Measurements from ENCODE around the gene DDX51.
A peak's percentile ranks its signal among the peaks of the same experiment; 100 is the strongest.

DDX51 gene

DNA sequence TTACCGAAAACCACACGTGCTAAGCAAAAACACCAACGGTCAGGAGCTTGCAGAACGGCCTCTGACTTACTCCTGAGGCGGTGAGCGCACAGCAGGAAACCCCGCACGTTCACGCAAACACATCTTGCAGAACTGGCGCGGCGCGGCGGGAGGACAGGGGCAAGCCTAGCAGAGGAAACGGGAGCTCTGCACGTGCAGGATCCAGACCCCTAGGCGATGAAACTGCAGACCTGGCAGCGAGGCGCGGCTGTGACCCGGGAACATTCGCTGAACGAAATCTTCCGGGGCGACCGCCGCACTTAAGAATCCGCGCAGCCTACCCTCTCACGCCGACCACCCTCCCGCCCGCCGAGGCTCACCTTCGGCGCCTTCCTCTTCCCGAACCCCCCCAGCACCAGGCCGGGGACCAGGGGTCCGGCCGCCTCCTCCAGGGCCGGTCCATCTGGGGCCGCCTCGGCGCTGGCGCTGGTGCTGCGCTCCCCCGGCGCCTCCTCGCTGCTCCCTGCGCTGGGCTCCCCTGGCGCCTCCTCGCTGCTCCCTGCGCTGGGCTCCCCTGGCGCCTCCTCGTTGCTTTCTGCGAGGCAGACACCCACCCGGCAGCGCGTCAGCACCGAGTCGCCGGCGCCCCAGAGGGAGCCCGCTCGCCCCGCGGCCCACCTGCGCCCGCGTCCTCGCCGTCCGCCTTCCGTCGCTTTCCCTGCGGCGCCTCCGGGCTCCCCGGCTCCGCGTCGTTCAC lies 615 bp downstream of the DDX51 start:
- H3K9me3 ChIP-seq (ENCODE audit: insufficient read depth, low read depth, low read length) = no peaks in the 10 kb centered on the region
- TF ChIP-seq, protein P1, sequence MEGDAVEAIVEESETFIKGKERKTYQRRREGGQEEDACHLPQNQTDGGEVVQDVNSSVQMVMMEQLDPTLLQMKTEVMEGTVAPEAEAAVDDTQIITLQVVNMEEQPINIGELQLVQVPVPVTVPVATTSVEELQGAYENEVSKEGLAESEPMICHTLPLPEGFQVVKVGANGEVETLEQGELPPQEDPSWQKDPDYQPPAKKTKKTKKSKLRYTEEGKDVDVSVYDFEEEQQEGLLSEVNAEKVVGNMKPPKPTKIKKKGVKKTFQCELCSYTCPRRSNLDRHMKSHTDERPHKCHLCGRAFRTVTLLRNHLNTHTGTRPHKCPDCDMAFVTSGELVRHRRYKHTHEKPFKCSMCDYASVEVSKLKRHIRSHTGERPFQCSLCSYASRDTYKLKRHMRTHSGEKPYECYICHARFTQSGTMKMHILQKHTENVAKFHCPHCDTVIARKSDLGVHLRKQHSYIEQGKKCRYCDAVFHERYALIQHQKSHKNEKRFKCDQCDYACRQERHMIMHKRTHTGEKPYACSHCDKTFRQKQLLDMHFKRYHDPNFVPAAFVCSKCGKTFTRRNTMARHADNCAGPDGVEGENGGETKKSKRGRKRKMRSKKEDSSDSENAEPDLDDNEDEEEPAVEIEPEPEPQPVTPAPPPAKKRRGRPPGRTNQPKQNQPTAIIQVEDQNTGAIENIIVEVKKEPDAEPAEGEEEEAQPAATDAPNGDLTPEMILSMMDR (conservative IDR thresholded peaks at IDR 0.05; ENCODE audit: low read length) = no peak
- no peak for TF ChIP-seq EZH2phosphoT487 (IDR thresholded peaks at IDR 0.05; ENCODE audit: borderline replicate concordance)
- H4K20me1 ChIP-seq (ENCODE audit: insufficient read depth, low read length, poor library complexity, severe bottlenecking) = peaks cover 24% of the 10 kb centered on the region
- no peak overlapping the region for H2AFZ ChIP-seq (ENCODE audit: low read length)
- H3K4me2 ChIP-seq (ENCODE audit: low read depth, low read length, poor library complexity, severe bottlenecking) = peak overlapping the region; percentile 97
- H3K4me1 ChIP-seq (ENCODE audit: insufficient read depth, low read length, poor library complexity, severe bottlenecking) = peaks cover 31% of the 10 kb centered on the region
- H3K27me3 ChIP-seq (ENCODE audit: insufficient read depth, low read length, poor library complexity, severe bottlenecking) = no peaks in the 10 kb centered on the region
- H3K9me2 ChIP-seq (replicated peaks; ENCODE audit: low read depth, low read length) = no peaks in the 10 kb centered on the region
- peaks cover 50% of the 10 kb centered on the region for H3K79me2 ChIP-seq (ENCODE audit: insufficient read depth, low read length)
- H3K36me3 ChIP-seq (ENCODE audit: insufficient read depth, low read length) = peaks cover 29% of the 10 kb centered on the region; the same call in 1 of the 2 replicates
- no peaks in the 10 kb centered on the region for H3F3A ChIP-seq (ENCODE audit: low read depth)
- H3K4me3 ChIP-seq (ENCODE audit: low read length, poor library complexity, severe bottlenecking) = peak overlapping the region; percentile 93
- H3K9ac ChIP-seq (ENCODE audit: low read depth, low read length, poor library complexity, severe bottlenecking) = peak overlapping the region; percentile 81

DNA sequence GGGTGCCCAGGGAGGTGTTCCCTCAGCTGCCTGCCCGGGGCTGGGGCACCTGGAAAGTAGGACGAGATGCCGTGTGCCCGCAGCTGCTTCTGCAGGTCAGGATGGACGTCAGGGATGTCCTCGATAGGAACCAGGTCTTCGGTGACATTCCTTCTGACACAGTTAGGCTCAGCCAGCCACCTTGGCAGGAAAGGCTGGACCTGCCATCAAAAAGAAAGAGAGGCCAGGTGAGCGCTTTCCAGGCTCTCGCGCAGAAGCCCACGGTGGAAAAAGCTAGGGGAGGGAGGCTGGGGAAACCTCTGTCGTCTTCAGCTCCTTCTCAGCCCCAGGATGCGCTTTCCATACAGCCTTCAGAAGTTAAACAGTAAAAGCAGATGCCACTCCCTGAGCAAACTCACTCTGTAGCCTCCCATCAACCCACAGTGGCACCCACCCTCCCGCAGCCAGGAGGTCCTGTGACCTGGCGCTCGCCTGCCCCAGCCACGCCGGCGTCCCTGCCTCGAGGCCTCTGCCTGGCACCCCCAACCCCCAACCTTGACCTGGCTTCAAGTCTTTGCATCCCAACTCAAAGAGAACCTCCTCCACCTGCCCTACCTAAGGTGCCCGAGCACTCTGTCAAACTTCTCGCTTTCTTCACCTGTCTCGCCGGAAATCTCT lies 1.3 kb downstream of the DDX51 start:
- H3K4me1 ChIP-seq (ENCODE audit: insufficient read depth, low read length, poor library complexity, severe bottlenecking) = peaks cover 31% of the 10 kb centered on the region
- peak overlapping the region; percentile 93 for H3K4me3 ChIP-seq (ENCODE audit: low read length, poor library complexity, severe bottlenecking)
- peak overlapping the region; percentile 97 for H3K4me2 ChIP-seq (ENCODE audit: low read depth, low read length, poor library complexity, severe bottlenecking)
- no peak overlapping the region for H2AFZ ChIP-seq (ENCODE audit: low read length)
- peaks cover 24% of the 10 kb centered on the region for H4K20me1 ChIP-seq (ENCODE audit: insufficient read depth, low read length, poor library complexity, severe bottlenecking)
- H3K79me2 ChIP-seq (ENCODE audit: insufficient read depth, low read length) = peaks cover 50% of the 10 kb centered on the region
- H3K9me2 ChIP-seq (replicated peaks; ENCODE audit: low read depth, low read length) = no peaks in the 10 kb centered on the region
- H3K27me3 ChIP-seq (ENCODE audit: insufficient read depth, low read length, poor library complexity, severe bottlenecking) = no peaks in the 10 kb centered on the region
- peak overlapping the region; percentile 81 for H3K9ac ChIP-seq (ENCODE audit: low read depth, low read length, poor library complexity, severe bottlenecking)
- H3K36me3 ChIP-seq (ENCODE audit: insufficient read depth, low read length) = peaks cover 29% of the 10 kb centered on the region; the same call in 1 of the 2 replicates
- no peaks in the 10 kb centered on the region for H3K9me3 ChIP-seq (ENCODE audit: insufficient read depth, low read depth, low read length)
- no peaks in the 10 kb centered on the region for H3F3A ChIP-seq (ENCODE audit: low read depth)
- TF ChIP-seq, protein P1 (conservative IDR thresholded peaks at IDR 0.05; ENCODE audit: low read length) = no peak
- TF ChIP-seq EZH2phosphoT487 (IDR thresholded peaks at IDR 0.05; ENCODE audit: borderline replicate concordance) = no peak

DNA sequence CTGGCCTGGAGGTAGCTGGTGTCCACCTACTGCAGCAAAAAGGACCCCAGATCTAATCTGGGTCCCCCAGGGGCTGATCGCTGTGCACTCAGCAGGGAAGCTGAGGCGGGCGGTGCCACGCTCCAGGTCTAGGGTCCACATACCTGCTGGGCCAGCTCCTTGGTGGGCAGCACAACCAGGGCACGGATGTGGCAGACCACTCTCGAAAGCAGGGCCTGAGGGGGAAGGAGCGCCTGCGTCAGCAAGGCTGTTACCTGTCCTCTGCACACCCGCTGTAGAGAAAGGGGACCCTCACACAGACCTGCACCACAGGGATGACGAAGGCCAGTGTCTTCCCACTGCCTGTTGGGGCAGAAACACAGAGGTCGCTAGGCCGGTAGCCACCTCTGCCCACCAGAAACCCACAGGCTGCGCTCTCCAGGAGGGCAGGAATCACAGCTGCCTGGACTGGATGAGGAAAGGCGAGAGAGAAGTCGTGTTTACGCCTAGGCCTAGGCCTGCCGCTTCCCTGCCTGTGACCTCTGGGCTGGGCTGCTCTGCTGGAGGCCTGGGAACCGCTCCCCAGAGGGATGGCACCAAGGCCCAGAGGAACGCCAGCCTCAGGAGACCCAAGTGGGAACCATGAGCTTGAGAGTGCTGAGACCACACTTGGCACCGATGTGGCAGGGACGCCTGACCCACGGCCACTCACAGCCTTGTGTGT lies 2.0 kb downstream of the DDX51 start:
- Histone ChIP-seq H3K9ac (ENCODE audit: low read depth, low read length, poor library complexity, severe bottlenecking) (peak overlapping the region; percentile 81), H2AFZ (ENCODE audit: low read length) (no peak overlapping the region), H3K36me3 (ENCODE audit: insufficient read depth, low read length) (peaks cover 29% of the 10 kb centered on the region; the same call in 1 of the 2 replicates), H3K4me3 (ENCODE audit: low read length, poor library complexity, severe bottlenecking) (peak overlapping the region; percentile 93), H3F3A (ENCODE audit: low read depth) (no peaks in the 10 kb centered on the region), H3K9me3 (ENCODE audit: insufficient read depth, low read depth, low read length) (no peaks in the 10 kb centered on the region), H3K4me1 (ENCODE audit: insufficient read depth, low read length, poor library complexity, severe bottlenecking) (peaks cover 31% of the 10 kb centered on the region), H3K79me2 (ENCODE audit: insufficient read depth, low read length) (peaks cover 48% of the 10 kb centered on the region), H3K9me2 (replicated peaks; ENCODE audit: low read depth, low read length) (no peaks in the 10 kb centered on the region), H4K20me1 (ENCODE audit: insufficient read depth, low read length, poor library complexity, severe bottlenecking) (peaks cover 24% of the 10 kb centered on the region), H3K4me2 (ENCODE audit: low read depth, low read length, poor library complexity, severe bottlenecking) (peak overlapping the region; percentile 97), H3K27me3 (ENCODE audit: insufficient read depth, low read length, poor library complexity, severe bottlenecking) (no peaks in the 10 kb centered on the region)
- TF ChIP-seq, protein P1 (conservative IDR thresholded peaks at IDR 0.05; ENCODE audit: low read length) = no peak
- no peak for TF ChIP-seq EZH2phosphoT487 (IDR thresholded peaks at IDR 0.05; ENCODE audit: borderline replicate concordance)
